Measurements from ENCODE around the gene KCNAB1. TPM values are rescaled to one million over a fixed set of nuclear protein-coding genes. Genes with fewer than 3 reads are reported as not detected.

The KCNAB1 gene
- polyA plus RNA-seq, 1 donor (not counting 4 experiments of a cell fraction or from before 2014, with no cell fraction given) = 0.03 TPM

DNA sequence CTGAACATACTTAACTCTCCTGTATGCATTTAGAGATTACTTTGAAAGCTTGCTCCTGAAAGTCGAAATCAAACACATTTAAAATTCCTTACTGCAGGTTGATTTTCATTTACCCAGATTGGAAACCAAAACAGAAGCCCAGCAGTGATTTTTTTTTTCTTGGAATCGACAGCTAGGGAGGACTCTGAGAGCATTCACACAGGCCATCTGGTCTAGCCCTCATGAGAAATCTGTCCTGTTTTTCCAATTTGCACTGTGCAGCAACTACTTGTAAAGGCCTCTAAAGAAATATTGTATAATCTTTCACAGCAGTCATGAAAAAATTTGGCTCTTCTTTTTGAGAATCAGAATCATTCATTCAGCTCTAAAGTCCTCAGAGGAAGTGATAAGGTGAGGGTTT is 179.2 kb downstream of the KCNAB1 start:
- Histone ChIP-seq H3K9ac (ENCODE audit: control insufficient read depth, extremely low read depth, insufficient read depth, low read length) (no peak overlapping the region), H4K20me1 (ENCODE audit: control insufficient read depth, extremely low read depth, insufficient read depth, low read length) (no peaks in the 10 kb centered on the region), H3K9me1 (ENCODE audit: control insufficient read depth, extremely low read depth, insufficient read depth, low read length) (no peaks in the 10 kb centered on the region), H3K4me3 (ENCODE audit: control insufficient read depth in 2 of 3, extremely low read depth in 1 of 3, insufficient read depth in 2 of 3, low read depth in 1 of 3, low read length in 3 of 3) (no peak overlapping the region), H3K36me3 (ENCODE audit: control insufficient read depth in 2 of 2, extremely low read depth in 1 of 2, insufficient read depth in 2 of 2, low read length in 2 of 2) (no peaks in the 10 kb centered on the region), H3K79me2 (ENCODE audit: control insufficient read depth, insufficient read depth, low read length) (no peaks in the 10 kb centered on the region), H3K27ac (ENCODE audit: control insufficient read depth, insufficient read depth, low read length) (no peak overlapping the region), H3K4me2 (ENCODE audit: control insufficient read depth, extremely low read depth, insufficient read depth, low read depth, low read length) (no peak overlapping the region), H3K9me3 (ENCODE audit: control insufficient read depth, low read depth, low read length) (no peaks in the 10 kb centered on the region), H2AFZ (ENCODE audit: control insufficient read depth, low read length) (no peak overlapping the region), H3K4me1 (ENCODE audit: control insufficient read depth, extremely low read depth, insufficient read depth, low read length) (no peaks in the 10 kb centered on the region), H3K27me3 (ENCODE audit: control insufficient read depth, extremely low read depth, insufficient read depth, low read length) (no peaks in the 10 kb centered on the region)
- FAIRE-seq (no peak), DNase-seq (ENCODE audit: low read depth, low spot score) (no peak)
- dilution Hi-C loops (cut with MboI; ENCODE audit: extremely low pct_ligation_motif_present, low sequenced_read_pairs) = no loop called here
- TF ChIP-seq CTCF (optimal IDR thresholded peaks at IDR 0.05 in 1 of 3, IDR thresholded peaks at IDR 0.05 in 1 of 3, conservative IDR thresholded peaks at IDR 0.05 in 1 of 3; ENCODE audit: extremely low read depth in 1 of 3, insufficient read depth in 2 of 3, low read length in 3 of 3) (no peak), EZH2 (IDR thresholded peaks at IDR 0.05; ENCODE audit: low read length) (no peak)

GRCh38 chr3:156300371-156300770 is 180.0 kb downstream of the KCNAB1 start:
- no peaks in the 10 kb centered on the region for H3K79me2 ChIP-seq (ENCODE audit: control insufficient read depth, insufficient read depth, low read length)
- no peak for FAIRE-seq
- no peak for TF ChIP-seq CTCF (optimal IDR thresholded peaks at IDR 0.05 in 1 of 3, IDR thresholded peaks at IDR 0.05 in 1 of 3, conservative IDR thresholded peaks at IDR 0.05 in 1 of 3; ENCODE audit: extremely low read depth in 1 of 3, insufficient read depth in 2 of 3, low read length in 3 of 3)
- TF ChIP-seq EZH2 (IDR thresholded peaks at IDR 0.05; ENCODE audit: low read length) = no peak

More at GRCh38 chr3:156300371-156300770, 180.0 kb downstream of the KCNAB1 start:
- Histone ChIP-seq H3K27ac (ENCODE audit: control insufficient read depth, insufficient read depth, low read length) (no peak overlapping the region), H3K9me3 (ENCODE audit: control insufficient read depth, low read depth, low read length) (no peaks in the 10 kb centered on the region), H4K20me1 (ENCODE audit: control insufficient read depth, extremely low read depth, insufficient read depth, low read length) (no peaks in the 10 kb centered on the region), H3K36me3 (ENCODE audit: control insufficient read depth in 2 of 2, extremely low read depth in 1 of 2, insufficient read depth in 2 of 2, low read length in 2 of 2) (no peaks in the 10 kb centered on the region), H3K9ac (ENCODE audit: control insufficient read depth, extremely low read depth, insufficient read depth, low read length) (no peak overlapping the region), H3K4me1 (ENCODE audit: control insufficient read depth, extremely low read depth, insufficient read depth, low read length) (no peaks in the 10 kb centered on the region), H2AFZ (ENCODE audit: control insufficient read depth, low read length) (no peak overlapping the region), H3K4me2 (ENCODE audit: control insufficient read depth, extremely low read depth, insufficient read depth, low read depth, low read length) (no peak overlapping the region), H3K27me3 (ENCODE audit: control insufficient read depth, extremely low read depth, insufficient read depth, low read length) (no peaks in the 10 kb centered on the region), H3K9me1 (ENCODE audit: control insufficient read depth, extremely low read depth, insufficient read depth, low read length) (no peaks in the 10 kb centered on the region), H3K4me3 (ENCODE audit: control insufficient read depth in 2 of 3, extremely low read depth in 1 of 3, insufficient read depth in 2 of 3, low read depth in 1 of 3, low read length in 3 of 3) (no peak overlapping the region)
- dilution Hi-C loops (cut with MboI; ENCODE audit: extremely low pct_ligation_motif_present, low sequenced_read_pairs) = no loop called here
- no peak for DNase-seq (ENCODE audit: low read depth, low spot score)

All from keratinocyte (primary cell).